GM20000 (cell line): ENCODE results near the gene ANKMY1.

ENCODE experiments used
- DNase-seq: peaks from one replicate; pipeline ENCODE4 v3.0.0; 2012; ENCODE audit warnings: low spot score
- CTCF ChIP-seq: IDR thresholded peaks from 2 replicates; pipeline ENCODE4 v1.5.1; 2012; ENCODE audit warnings: mild to moderate bottlenecking, control low read depth; ENCODE audit errors: extremely low read depth, missing control alignments

Gene ANKMY1

GRCh38 chr2:240584486-240585031, 26.8 kb upstream of the ANKMY1 start:
- no peak for TF ChIP-seq CTCF
- DNase-seq, result peak; percentile 85

DNA sequence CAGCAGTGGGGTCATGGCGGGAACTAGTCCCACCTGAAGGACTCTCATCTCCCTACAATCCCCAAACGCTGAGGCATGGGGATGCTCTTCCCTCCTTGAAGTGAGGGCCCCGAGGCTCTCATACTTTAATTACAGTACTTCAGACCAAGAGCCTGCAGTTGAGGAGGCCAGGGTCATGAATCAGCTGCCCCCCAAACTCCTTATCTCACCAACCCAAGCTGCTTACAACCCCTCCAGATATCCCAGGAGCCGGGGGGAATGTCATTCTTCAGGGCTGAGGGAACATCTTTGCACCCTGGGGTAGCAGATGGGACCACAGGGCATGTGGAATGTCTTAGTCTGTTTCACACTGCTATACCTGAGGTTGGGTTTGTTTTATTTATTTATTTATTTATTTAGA, 26.0 kb upstream of the ANKMY1 start:
- no peak for DNase-seq
- TF ChIP-seq CTCF, result no peak

- TF ChIP-seq CTCF, result no peak
These were observed 25.0 kb upstream of the ANKMY1 start for GRCh38 chr2:240582781-240583180.

DNA sequence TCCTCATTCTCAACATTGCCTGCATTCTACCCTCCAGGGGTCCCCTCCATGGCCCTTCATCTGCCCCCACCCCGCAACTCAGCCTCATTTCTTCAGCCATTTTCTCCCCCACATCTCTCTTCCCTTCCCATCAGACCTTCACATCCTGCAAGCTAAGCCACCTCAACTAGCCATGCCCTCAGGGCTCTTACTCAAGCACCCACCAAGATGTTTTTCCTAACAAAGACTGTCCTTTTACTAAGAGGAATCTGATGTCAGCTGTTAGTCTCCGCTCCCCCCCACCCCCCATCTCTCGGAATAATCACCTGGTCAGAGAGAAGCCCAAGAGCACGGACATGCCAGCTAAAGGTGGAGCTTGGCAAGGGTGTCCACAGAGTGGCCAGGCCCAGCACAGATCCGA, 24.0 kb upstream of the ANKMY1 start:
- DNase-seq, result no peak
- no peak for TF ChIP-seq CTCF

More at GRCh38 chr2:240582781-240583180, 25.0 kb upstream of the ANKMY1 start:
- no peak for DNase-seq

GRCh38 chr2:240579771-240580614, 22.2 kb upstream of the ANKMY1 start:
- DNase-seq, result peak; percentile 74
- peak; percentile 69 for TF ChIP-seq CTCF

- no peak for DNase-seq
These were observed 21.4 kb upstream of the ANKMY1 start for GRCh38 chr2:240579071-240579762.

More at GRCh38 chr2:240579071-240579762, 21.4 kb upstream of the ANKMY1 start:
- no peak for TF ChIP-seq CTCF
